ENCODE results near the gene HOXA10. TPM values are rescaled to one million over a fixed set of nuclear protein-coding genes. Genes with fewer than 3 reads are reported as not detected.

Gene HOXA10
- total RNA-seq, 1 experiment from 2014 or later, result not detected

GRCh38 chr7:27171325-27171636, 2.8 kb downstream of the HOXA10 start:
- H3K9me2 ChIP-seq (ENCODE audit: insufficient read depth), result no peaks in the 10 kb centered on the region
- no peaks in the 10 kb centered on the region for H3K36me3 ChIP-seq (ENCODE audit: low read depth)
- H3K4me2 ChIP-seq, result no peak overlapping the region
- no TSS peak for BruUV-seq (replicated peaks)
- no peak overlapping the region for H2AFZ ChIP-seq
- H3F3A ChIP-seq (ENCODE audit: insufficient read depth, low read depth), result peaks cover 21% of the 10 kb centered on the region
- no peak overlapping the region for H3K27ac ChIP-seq
- intact Hi-C loops (cut with micrococcal nuclease; ENCODE audit: unreplicated experiment), result no loop called here
- no peak overlapping the region for H3K4me3 ChIP-seq
- CTCF ChIA-PET, result no interaction called here
- no peak for TF ChIP-seq EZH2 (IDR thresholded peaks at IDR 0.05; ENCODE audit: low read depth)
- no peak for TF ChIP-seq CTCF (conservative IDR thresholded peaks at IDR 0.05)
- POLR2A ChIA-PET (ENCODE audit: unreplicated experiment), result interaction anchor here (0.6 kb wide), 1 partner anchor 638 kb away, joined by 4 read pairs; no protein-coding TSS in a partner anchor
- peaks cover 20% of the 10 kb centered on the region for H3K4me1 ChIP-seq (replicated peaks; ENCODE audit: insufficient read depth)
- H3K9me3 ChIP-seq (ENCODE audit: insufficient read depth, low read depth), result no peaks in the 10 kb centered on the region
- no peaks in the 10 kb centered on the region for H3K27me3 ChIP-seq (ENCODE audit: insufficient read depth, low read depth)
- H3K79me2 ChIP-seq (ENCODE audit: low read depth), result no peaks in the 10 kb centered on the region
- DNase-seq, result no peak
- no peaks in the 10 kb centered on the region for H4K20me1 ChIP-seq (ENCODE audit: insufficient read depth)

GRCh38 chr7:27170426-27171324, 3.4 kb downstream of the HOXA10 start:
- Histone ChIP-seq H3K79me2 (ENCODE audit: low read depth) (no peaks in the 10 kb centered on the region), H3K9me2 (ENCODE audit: insufficient read depth) (no peaks in the 10 kb centered on the region), H3K4me3 (peak overlapping the region; percentile 94), H2AFZ (peak overlapping the region; percentile 94), H3K36me3 (ENCODE audit: low read depth) (no peaks in the 10 kb centered on the region), H3K27me3 (ENCODE audit: insufficient read depth, low read depth) (no peaks in the 10 kb centered on the region), H3K9me3 (ENCODE audit: insufficient read depth, low read depth) (no peaks in the 10 kb centered on the region), H3K4me2 (peak overlapping the region; percentile 100), H3F3A (ENCODE audit: insufficient read depth, low read depth) (peaks cover 21% of the 10 kb centered on the region), H4K20me1 (ENCODE audit: insufficient read depth) (no peaks in the 10 kb centered on the region), H3K27ac (no peak overlapping the region), H3K4me1 (replicated peaks; ENCODE audit: insufficient read depth) (peaks cover 20% of the 10 kb centered on the region)
- TF ChIP-seq CTCF (conservative IDR thresholded peaks at IDR 0.05) (no peak), EZH2 (IDR thresholded peaks at IDR 0.05; ENCODE audit: low read depth) (no peak)
- TSS peak; percentile 45 for BruUV-seq (replicated peaks)
- ChIA-PET CTCF (interaction anchor here (0.8 to 0.9 kb wide), 2 partner anchors 9 to 25 kb away, joined by 3 read pairs; no protein-coding TSS in a partner anchor), POLR2A (ENCODE audit: unreplicated experiment) (interaction anchor here (0.6 kb wide), 1 partner anchor 638 kb away, joined by 4 read pairs; no protein-coding TSS in a partner anchor)
- intact Hi-C loops (cut with micrococcal nuclease; ENCODE audit: unreplicated experiment), result no loop called here
- DNase-seq, result no peak

GRCh38 chr7:27169658-27170425, 4.3 kb downstream of the HOXA10 start:
- intact Hi-C loops (cut with micrococcal nuclease; ENCODE audit: unreplicated experiment), result loop anchor here (10.0 kb wide), 1 partner anchor 925 kb away; no protein-coding TSS in a partner anchor
- Histone ChIP-seq H3K27me3 (ENCODE audit: insufficient read depth, low read depth) (no peaks in the 10 kb centered on the region), H3K4me1 (replicated peaks; ENCODE audit: insufficient read depth) (peaks cover 20% of the 10 kb centered on the region), H3K27ac (peak overlapping the region; percentile 13; the same call in 1 of the 2 replicates), H3K4me2 (peak overlapping the region; percentile 100), H3K4me3 (peak overlapping the region; percentile 94), H3K79me2 (ENCODE audit: low read depth) (no peaks in the 10 kb centered on the region), H3K9me3 (ENCODE audit: insufficient read depth, low read depth) (no peaks in the 10 kb centered on the region), H2AFZ (peak overlapping the region; percentile 94), H3K36me3 (ENCODE audit: low read depth) (no peaks in the 10 kb centered on the region), H3K9me2 (ENCODE audit: insufficient read depth) (no peaks in the 10 kb centered on the region), H3F3A (ENCODE audit: insufficient read depth, low read depth) (peaks cover 21% of the 10 kb centered on the region), H4K20me1 (ENCODE audit: insufficient read depth) (no peaks in the 10 kb centered on the region)
- BruUV-seq (replicated peaks), result no TSS peak
- CTCF ChIA-PET, result interaction anchor here (0.9 kb wide), 1 partner anchor 26 kb away, joined by 3 read pairs; no protein-coding TSS in a partner anchor
- POLR2A ChIA-PET (ENCODE audit: unreplicated experiment), result no interaction called here
- DNase-seq, result peak; percentile 66 to 74
- TF ChIP-seq CTCF (conservative IDR thresholded peaks at IDR 0.05) (no peak), EZH2 (IDR thresholded peaks at IDR 0.05; ENCODE audit: low read depth) (no peak)
